H9 (cell line): Measurements from ENCODE around the gene CDR2. TPM values are rescaled to one million over a fixed set of nuclear protein-coding genes. Genes with fewer than 3 reads are reported as not detected.

Source experiments
- DNase-seq: peaks from one replicate; pipeline ENCODE4 v3.0.0-alpha.2; 2017
- H2AFZ ChIP-seq: one replicate; pipeline ENCODE4 v1.6.1; 2013; ENCODE audit warnings: mild to moderate bottlenecking, low read length, control low read depth, moderate library complexity
- H2AK5ac ChIP-seq: 2 replicates; pipeline ENCODE4 v1.6.1; 2013; ENCODE audit warnings: low read length, control low read depth, mixed read lengths; ENCODE audit not compliant: insufficient read length
- H2BK120ac ChIP-seq: one replicate; pipeline ENCODE4 v1.6.1; 2013; ENCODE audit warnings: low read depth, mild to moderate bottlenecking, low read length, control low read depth, inconsistent platforms; ENCODE audit not compliant: poor library complexity, severe bottlenecking
- H2BK12ac ChIP-seq: 2 replicates; pipeline ENCODE4 v1.6.1; 2013; ENCODE audit warnings: low read length, control low read depth, mixed read lengths, low read depth; ENCODE audit not compliant: insufficient read length
- H2BK15ac ChIP-seq: 2 replicates; pipeline ENCODE4 v1.6.1; 2013; ENCODE audit warnings: low read depth, low read length, control low read depth
- H2BK20ac ChIP-seq: one replicate; pipeline ENCODE4 v1.6.1; 2013; ENCODE audit warnings: low read depth, mild to moderate bottlenecking, low read length, control low read depth, inconsistent platforms; ENCODE audit not compliant: poor library complexity, severe bottlenecking
- H2BK5ac ChIP-seq: 2 replicates; pipeline ENCODE4 v1.6.1; 2013; ENCODE audit warnings: low read length, control low read depth, mixed read lengths; ENCODE audit not compliant: insufficient read length
- H3K14ac ChIP-seq: 2 replicates; pipeline ENCODE4 v1.6.1; 2013; ENCODE audit warnings: low read length, control low read depth; ENCODE audit not compliant: insufficient read depth
- H3K18ac ChIP-seq: 2 replicates; pipeline ENCODE4 v1.6.1; 2013; ENCODE audit warnings: low read depth, mild to moderate bottlenecking, mixed read lengths, low read length, control low read depth; ENCODE audit not compliant: insufficient read length
- H3K23ac ChIP-seq: 2 replicates; pipeline ENCODE4 v1.6.1; 2013; ENCODE audit warnings: low read length, control low read depth, mixed read lengths, low read depth; ENCODE audit not compliant: insufficient read length
- H3K23me2 ChIP-seq: 2 replicates; pipeline ENCODE4 v1.6.1; 2013; ENCODE audit warnings: low read depth, mild to moderate bottlenecking, mixed read lengths, low read length, control low read depth; ENCODE audit not compliant: insufficient read length, poor library complexity, severe bottlenecking
- H3K27ac ChIP-seq: 2 replicates; pipeline ENCODE4 v1.5.1; 2013; ENCODE audit warnings: low read length, control low read depth, mixed read lengths, low read depth; ENCODE audit not compliant: insufficient read length
- H3K27me3 ChIP-seq: 2 replicates; pipeline ENCODE4 v1.6.1; 2013; ENCODE audit warnings: low read length, control low read depth, inconsistent platforms; ENCODE audit not compliant: insufficient read depth
- H3K4ac ChIP-seq: 2 replicates; pipeline ENCODE4 v1.6.1; 2013; ENCODE audit warnings: low read depth, mild to moderate bottlenecking, control low read depth, inconsistent platforms, low read length, moderate library complexity
- H3K4me1 ChIP-seq: 2 replicates; pipeline ENCODE4 v1.6.1; 2013; ENCODE audit warnings: low read length, control low read depth, inconsistent platforms; ENCODE audit not compliant: insufficient read depth
- H3K4me2 ChIP-seq: 2 replicates; pipeline ENCODE4 v1.6.1; 2013; ENCODE audit warnings: low read length, control low read depth, mixed read lengths; ENCODE audit not compliant: insufficient read length, insufficient read depth
- H3K56ac ChIP-seq: 2 replicates; pipeline ENCODE4 v1.6.1; 2013; ENCODE audit warnings: low read depth, mild to moderate bottlenecking, mixed read lengths, low read length, control low read depth; ENCODE audit not compliant: insufficient read length
- H3K79me1 ChIP-seq: 2 replicates; pipeline ENCODE4 v1.6.1; 2013; ENCODE audit warnings: low read depth, mild to moderate bottlenecking, moderate library complexity, low read length, control low read depth, inconsistent platforms; ENCODE audit not compliant: insufficient read depth, poor library complexity, severe bottlenecking
- H3K79me2 ChIP-seq: 2 replicates; pipeline ENCODE4 v1.6.1; 2013; ENCODE audit warnings: low read length, control low read depth, inconsistent platforms; ENCODE audit not compliant: insufficient read depth
- H3K9ac ChIP-seq: 2 replicates; pipeline ENCODE4 v1.6.1; 2013; ENCODE audit warnings: low read length, control low read depth, mixed read lengths; ENCODE audit not compliant: insufficient read length; ENCODE audit errors: extremely low read depth
- H3K9me3 ChIP-seq: one replicate; pipeline ENCODE4 v1.6.1; 2013; ENCODE audit warnings: low read depth, low read length, inconsistent platforms; ENCODE audit not compliant: control insufficient read depth
- H3T11ph ChIP-seq: one replicate; pipeline ENCODE4 v1.6.1; 2013; ENCODE audit warnings: mild to moderate bottlenecking, low read length, control low read depth, inconsistent platforms
- H4K20me1 ChIP-seq: one replicate; pipeline ENCODE4 v1.6.1; 2013; ENCODE audit not compliant: control insufficient read depth, insufficient read length, insufficient read depth
- H4K5ac ChIP-seq: 2 replicates; pipeline ENCODE4 v1.6.1; 2013; ENCODE audit warnings: low read depth, mild to moderate bottlenecking, mixed read lengths, low read length, control low read depth; ENCODE audit not compliant: insufficient read length
- H4K8ac ChIP-seq: replicated peaks from 2 replicates; pipeline ENCODE4 v1.6.1; 2013; ENCODE audit warnings: low read length, control low read depth, mixed read lengths, low read depth; ENCODE audit not compliant: insufficient read length
- H4K91ac ChIP-seq: 2 replicates; pipeline ENCODE4 v1.6.1; 2013; ENCODE audit warnings: low read depth, mild to moderate bottlenecking, moderate library complexity, mixed read lengths, low read length, control low read depth; ENCODE audit not compliant: insufficient read length
- H3K27ac Mint-ChIP-seq, 3 experiments: 2 replicates in 2 of 3; 3 replicates in 1 of 3; pipeline ENCODE4 v1.8.0; 2020 to 2021; ENCODE audit warnings: mixed read lengths in 3 of 3, mild to moderate bottlenecking in 1 of 3, moderate library complexity in 1 of 3
- H3K27me3 Mint-ChIP-seq: 2 replicates; pipeline ENCODE4 v1.8.0; 2021; ENCODE audit warnings: low read depth, mild to moderate bottlenecking, moderate library complexity, mixed read lengths
- H3K36me3 Mint-ChIP-seq, 3 experiments: 2 replicates in 2 of 3; 3 replicates in 1 of 3; pipeline ENCODE4 v1.8.0; 2020 to 2021; ENCODE audit warnings: low read depth in 3 of 3, mixed read lengths in 3 of 3; ENCODE audit not compliant: insufficient read depth in 1 of 3
- H3K4me1 Mint-ChIP-seq, 2 experiments: 2 replicates each; pipeline ENCODE4 v1.8.0; 2020; ENCODE audit warnings: mixed read lengths in 2 of 2
- H3K4me3 Mint-ChIP-seq, 2 experiments: 2 replicates in 1 of 2; 3 replicates in 1 of 2; pipeline ENCODE4 v1.8.0; 2020 to 2021; ENCODE audit warnings: mild to moderate bottlenecking in 2 of 2, mixed read lengths in 2 of 2, moderate library complexity in 1 of 2
- H3K9me3 Mint-ChIP-seq, 2 experiments: 2 replicates in 1 of 2; 3 replicates in 1 of 2; pipeline ENCODE4 v1.8.0; 2020; ENCODE audit warnings: mild to moderate bottlenecking in 2 of 2, mixed read lengths in 2 of 2, moderate library complexity in 1 of 2
- CTCF ChIP-seq: fragments of 200-600 bp; sonication (generic); conservative IDR thresholded peaks from 3 replicates; pipeline ENCODE4 v1.8.0; 2021; ENCODE audit warnings: antibody characterized with exemption, mild to moderate bottlenecking
- WGBS: extraction: QIAGEN DNeasy Blood & Tissue Kit; methylation state at CpG from one replicate; pipeline ENCODE4 v1.1.7; 2013; ENCODE audit warnings: missing lambda C conversion rate, low lambda C conversion rate, mixed read lengths; ENCODE audit not compliant: insufficient read length; ENCODE audit errors: extremely low coverage; 5-methylcytosine and 5-hydroxymethylcytosine counted together
- total RNA-seq: library from RNA; stranded (reverse); gene quantifications from 2 replicates; pipeline ENCODE4 v1.2.1, GENCODE V29; 2021

The CDR2 gene
- total RNA-seq, 1 experiment from 2014 or later, result 33.4 TPM

- Mint-ChIP-seq H3K27me3 (peaks cover 2% of the 10 kb centered on the region; the same call in 1 of the 2 replicates), H3K9me3 (no peaks in the 10 kb centered on the region)
- WGBS, result no CpG with 5 or more reads among the region's 1 CpG
These were observed 75.4 kb downstream of the CDR2 start for GRCh38 chr16:22299036-22299435.

More at GRCh38 chr16:22299036-22299435, 75.4 kb downstream of the CDR2 start:
- no peak overlapping the region for H2AFZ ChIP-seq
- H3K4me3 Mint-ChIP-seq, result peak overlapping the region; percentile 92 to 96
- no peak overlapping the region for H3K27ac ChIP-seq
- no peak overlapping the region for H4K5ac ChIP-seq
- no peak overlapping the region for H3K4ac ChIP-seq
- no peaks in the 10 kb centered on the region for H3K9me3 ChIP-seq
- H3T11ph ChIP-seq, result no peak overlapping the region
- H3K14ac ChIP-seq, result no peak overlapping the region
- no peaks in the 10 kb centered on the region for H4K20me1 ChIP-seq
- peaks cover 3% of the 10 kb centered on the region for H3K79me1 ChIP-seq
- peaks cover 13% of the 10 kb centered on the region; the same call in 1 of the 2 replicates for H3K79me2 ChIP-seq
- H3K23ac ChIP-seq, result no peak overlapping the region
- H2BK15ac ChIP-seq, result no peak overlapping the region
- H3K4me2 ChIP-seq, result peak overlapping the region; percentile 96
- H2BK20ac ChIP-seq, result no peak overlapping the region
- no peak for TF ChIP-seq CTCF
- no peak overlapping the region for H4K8ac ChIP-seq
- no peak for DNase-seq
- H3K27ac Mint-ChIP-seq, result peak overlapping the region; percentile 9 to 74 (median 68); a peak in 2 of 7 replicates
- no peak overlapping the region for H3K56ac ChIP-seq
- H3K4me1 Mint-ChIP-seq, result peaks cover 14 to 21% of the 10 kb centered on the region in 2 experiments
- H4K91ac ChIP-seq, result no peak overlapping the region
- no peak overlapping the region for H2AK5ac ChIP-seq
- H3K18ac ChIP-seq, result no peak overlapping the region
- H3K4me1 ChIP-seq, result no peaks in the 10 kb centered on the region
- H3K23me2 ChIP-seq, result peaks cover 5% of the 10 kb centered on the region
- H2BK120ac ChIP-seq, result no peak overlapping the region
- H3K36me3 Mint-ChIP-seq, result peaks cover 22 to 36% (median 22%) of the 10 kb centered on the region in 3 experiments
- H2BK12ac ChIP-seq, result no peak overlapping the region
- H3K9ac ChIP-seq, result no peak overlapping the region
- no peak overlapping the region for H2BK5ac ChIP-seq
- H3K27me3 ChIP-seq, result no peaks in the 10 kb centered on the region
